CD4-positive, alpha-beta T cell treated with Interleukin-21 for 1 hour (primary cell): Measurements from ENCODE around the gene KISS1R.
A peak's percentile ranks its signal among the peaks of the same experiment; 100 is the strongest.

Source experiments
- DNase-seq: peaks from one replicate; pipeline ENCODE4 v3.0.0-alpha.2; 2020

Gene KISS1R

DNA sequence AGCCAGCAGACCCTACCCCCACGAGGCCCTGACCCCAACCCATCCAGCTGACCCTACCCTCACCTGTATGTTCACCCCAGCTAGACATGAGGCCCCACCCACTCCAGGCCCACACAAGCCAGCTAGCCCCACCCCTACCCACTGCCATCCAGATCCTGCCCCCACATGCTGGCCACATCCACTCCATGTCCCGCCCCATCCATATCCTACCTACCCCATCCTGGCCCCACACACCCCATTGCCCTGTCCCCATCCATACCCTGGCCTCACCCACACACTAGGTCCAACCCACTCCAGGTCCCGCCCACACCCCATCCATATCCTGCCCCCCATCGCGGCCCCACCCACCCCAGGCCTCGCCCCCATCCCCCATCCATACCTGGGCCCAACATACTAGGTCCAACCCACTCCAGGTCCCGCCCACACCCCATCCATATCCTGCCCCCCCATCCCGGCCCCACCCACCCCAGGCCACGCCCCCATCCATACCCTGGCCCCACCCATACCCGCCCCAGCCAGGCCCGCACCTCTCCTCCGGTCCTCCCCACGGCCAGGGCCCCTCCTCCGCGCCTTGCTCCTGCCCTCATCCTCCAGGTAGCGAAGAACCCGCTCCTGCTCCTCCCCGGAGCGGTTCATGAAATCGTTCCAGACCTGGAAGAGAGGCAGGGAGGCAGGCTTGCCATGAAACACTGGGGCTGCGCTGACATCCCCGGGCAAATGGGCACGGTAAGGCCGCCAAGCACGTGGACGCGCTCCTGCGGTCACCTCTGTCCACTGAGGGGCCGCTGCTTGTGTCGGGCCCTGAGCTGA is 16.6 kb upstream of the KISS1R start:
- DNase-seq, result peak; percentile 64

DNA sequence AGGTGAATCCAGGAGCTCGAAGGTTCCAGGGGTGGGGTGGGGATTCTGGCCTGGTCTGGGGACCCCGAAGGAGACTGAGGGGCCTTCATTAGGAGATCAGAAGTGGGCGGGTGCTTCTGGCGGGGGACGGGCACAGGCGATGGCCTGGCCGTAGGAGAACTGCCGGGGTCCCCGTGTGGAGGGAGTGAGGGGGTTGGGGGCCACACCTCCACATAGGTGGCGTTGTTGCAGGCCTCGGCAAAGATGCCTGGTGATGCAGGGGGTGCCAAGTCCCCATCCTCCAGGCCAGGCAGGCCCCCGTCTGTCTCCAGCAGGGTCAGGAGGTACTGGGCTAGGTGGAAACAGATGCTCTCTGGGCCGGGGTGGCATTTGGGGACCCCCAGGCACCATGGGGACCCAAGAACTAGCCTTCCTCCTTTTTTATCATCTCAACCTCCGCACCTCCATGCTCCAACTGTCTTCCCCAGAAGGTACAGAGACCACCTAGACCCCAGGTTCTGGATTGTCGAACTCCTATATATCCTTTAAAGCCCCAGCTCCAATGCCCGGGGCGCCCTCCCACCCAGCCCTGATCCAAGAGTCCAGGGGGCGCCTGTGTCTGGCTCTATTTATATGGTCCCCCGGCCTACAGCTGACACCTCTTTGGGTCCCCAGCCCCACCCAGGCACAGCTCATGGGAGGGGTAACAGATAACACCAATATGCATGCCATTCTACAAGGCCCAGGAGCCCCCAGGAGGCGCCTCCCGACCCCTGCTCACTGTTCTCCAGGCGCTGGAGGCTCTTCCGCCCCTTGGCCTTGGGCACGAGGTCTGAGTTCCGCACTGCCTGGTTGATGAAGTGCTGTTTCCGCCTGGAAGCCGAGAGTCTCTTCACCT is 15.7 kb upstream of the KISS1R start:
- DNase-seq, result no peak

DNA sequence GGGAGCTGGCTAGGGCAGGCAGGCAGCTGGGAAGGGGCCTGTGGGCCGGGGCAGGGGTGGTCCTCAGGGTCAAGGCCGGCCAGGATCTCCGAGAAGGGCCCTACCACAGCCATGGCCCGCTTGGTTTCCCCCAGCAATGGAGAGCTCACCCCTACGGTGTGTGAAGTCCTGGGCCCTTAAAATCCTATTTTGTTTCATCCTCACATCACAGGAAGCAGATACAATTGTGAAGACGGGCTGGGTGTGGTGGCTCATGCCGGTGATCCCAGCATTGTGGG is 15.1 kb upstream of the KISS1R start:
- no peak for DNase-seq

DNA sequence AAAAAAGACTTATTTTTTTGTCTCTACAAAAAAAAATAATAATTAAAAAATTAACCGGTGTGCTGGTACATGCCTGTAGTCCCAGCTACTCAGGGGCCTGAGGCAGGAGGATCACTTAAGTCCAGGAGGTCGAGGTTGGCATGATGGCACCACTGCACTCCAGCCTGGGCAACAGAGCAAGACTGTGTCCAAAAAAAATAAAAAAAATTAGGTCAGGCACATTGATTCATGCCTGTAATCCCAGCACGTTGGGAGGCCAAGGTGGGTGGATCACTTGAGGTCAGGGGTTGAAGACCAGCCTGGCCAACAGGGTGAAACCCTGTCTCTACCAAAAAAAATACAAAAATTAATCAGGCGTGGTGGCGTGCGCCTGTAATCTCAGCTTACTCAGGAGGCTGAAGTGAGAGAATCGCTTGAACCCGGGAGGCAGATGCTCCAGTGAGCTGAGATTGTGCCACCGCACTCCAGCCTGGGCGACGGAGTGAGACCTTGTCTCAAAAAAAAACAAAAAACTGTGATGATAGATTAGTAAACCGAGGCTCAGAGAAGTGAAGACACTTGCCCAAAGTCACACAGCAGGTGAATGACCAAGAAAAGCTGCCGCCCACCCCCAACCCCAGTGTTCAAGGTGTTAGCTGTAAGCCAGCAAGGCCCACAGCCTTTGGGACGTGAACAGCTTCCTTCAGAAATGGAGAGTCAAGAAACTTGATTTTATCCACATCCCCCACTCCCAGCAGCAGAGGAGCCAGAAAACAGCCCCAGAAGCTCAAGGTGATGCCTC is 14.5 kb upstream of the KISS1R start:
- no peak for DNase-seq

DNA sequence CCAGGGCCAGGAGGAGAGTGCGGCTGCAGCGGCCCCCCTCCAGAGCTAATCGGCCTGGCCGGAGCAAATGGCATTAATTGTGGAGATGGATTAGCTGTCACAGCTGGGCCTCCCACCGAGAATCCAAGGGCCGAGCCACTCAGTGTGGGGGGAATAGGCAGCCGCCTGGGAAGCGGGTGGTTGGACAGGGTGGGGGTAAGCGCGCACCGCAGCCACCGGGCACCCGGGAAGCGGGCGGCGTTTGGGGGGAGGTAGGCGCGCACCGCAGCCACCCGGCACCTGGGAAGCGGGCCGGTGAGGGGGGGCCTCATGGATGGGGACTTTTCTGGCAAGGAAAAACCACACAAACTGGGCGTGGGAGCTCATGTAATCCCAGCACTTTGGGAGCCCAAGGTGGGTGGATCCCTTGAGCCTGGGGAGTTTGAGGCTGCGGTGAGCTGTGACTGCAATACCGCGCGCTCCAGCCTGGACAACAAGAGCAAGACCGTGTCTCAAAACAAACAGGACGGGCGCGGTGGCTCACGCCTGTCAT is 13.8 kb upstream of the KISS1R start:
- no peak for DNase-seq

DNA sequence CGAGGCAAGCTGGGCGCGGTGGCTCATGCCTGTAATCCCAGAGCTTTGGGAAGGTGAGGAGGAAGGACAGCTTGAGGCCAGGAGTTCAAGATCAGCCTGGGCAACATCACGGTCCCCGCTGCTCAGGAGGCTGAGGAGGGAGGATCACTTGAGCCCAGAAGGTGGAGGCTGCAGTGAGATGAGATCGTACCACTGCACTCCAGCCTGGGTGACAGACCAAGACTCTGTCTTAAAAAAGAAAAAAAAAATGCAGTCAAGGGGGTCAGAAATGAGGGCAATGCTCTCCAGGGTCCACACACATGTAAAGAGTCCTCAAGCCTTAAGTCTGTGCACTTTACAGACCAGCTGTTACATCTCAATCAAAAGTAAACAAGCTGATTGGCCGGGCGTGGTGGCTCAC is 12.6 kb upstream of the KISS1R start:
- no peak for DNase-seq

DNA sequence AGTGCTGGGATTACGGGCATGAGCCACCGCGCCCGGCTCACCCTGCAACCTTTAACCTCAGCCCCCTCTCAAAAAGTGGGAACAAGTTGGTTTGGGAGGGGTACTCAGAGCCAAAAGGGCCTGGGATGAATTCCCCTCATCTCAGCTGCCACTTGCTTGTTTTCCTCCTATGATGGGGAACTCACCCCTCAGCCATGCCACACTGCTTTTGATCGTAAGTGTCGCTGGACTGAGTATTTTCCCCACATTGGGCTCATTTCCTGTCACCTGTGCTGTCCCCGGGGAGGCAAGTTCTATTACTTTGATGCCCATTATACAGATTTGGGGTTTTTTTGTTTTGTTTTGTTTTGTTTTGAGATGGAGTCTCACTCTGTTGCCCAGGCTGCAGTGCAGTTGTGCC is 10.7 kb upstream of the KISS1R start:
- peak; percentile 67 for DNase-seq

DNA sequence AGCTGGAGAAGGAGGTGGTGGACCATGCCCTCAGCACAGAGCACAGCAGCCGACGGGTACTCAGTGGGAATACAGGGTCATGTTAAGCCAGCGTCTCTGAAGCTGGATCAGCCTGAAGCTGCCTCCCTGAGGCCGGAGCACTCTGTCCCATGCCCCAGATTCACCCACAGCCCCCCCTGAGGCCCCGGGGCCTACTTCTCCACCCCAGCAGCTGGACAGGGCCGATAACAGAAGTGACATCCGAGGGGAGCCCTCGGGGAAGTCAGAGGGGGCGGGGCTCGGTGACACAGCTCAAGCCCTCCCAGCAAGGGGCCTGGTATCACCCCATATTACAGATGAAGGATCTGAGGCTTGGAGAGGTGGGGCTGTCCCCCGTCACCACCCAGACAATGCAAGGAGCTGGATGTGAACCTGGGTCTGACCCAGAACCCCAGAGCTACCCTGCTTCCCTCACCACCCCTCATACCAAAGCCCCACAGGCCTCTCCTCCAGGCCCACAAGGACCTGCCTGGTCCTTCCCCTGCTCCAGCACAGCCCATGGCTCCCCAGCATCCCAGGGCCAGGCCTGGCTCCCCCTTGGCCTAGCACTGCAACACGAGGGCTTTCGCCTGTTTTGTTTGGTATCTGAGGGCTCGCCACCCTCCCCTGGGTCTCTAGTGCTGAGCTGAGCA is 9.8 kb upstream of the KISS1R start:
- peak; percentile 43 for DNase-seq

DNA sequence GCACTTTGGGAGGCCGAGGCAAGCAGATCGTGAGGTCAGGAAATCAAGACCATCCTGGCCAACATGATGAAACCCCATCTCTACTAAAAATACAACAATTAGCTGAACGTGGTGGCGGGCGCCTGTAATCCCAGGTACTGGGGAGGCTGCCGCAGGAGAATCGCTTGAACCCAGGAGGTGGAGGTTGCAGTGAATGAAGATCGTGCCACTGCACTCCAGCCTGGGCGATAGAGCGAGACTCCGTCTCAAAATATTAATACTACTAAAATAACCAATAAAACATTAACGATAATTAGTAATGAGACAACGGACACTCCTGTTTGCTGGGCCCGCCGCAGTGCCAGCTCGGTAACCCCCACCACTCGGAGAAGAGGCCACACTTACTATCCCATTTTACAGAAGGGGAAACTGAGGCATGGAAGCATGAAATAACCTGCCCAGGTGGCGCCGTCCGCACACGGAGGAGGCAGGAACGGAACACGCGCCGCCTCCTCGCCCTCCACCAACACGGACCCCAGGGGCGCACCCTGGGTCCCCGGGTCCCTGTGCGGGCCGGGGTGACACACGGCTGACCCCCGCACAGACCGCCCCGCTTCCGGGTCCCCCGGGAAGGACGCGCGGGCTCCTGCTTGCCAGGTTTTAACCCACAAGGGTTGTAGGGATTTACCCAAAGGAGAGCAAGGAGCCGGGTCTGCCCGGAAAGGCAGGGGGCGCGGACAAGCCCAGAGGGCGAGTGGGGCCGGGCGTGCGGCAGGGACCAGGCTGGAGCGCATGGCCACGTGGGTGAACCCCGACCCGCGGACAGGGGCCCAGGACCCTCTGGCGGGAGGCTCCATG is 5.7 kb upstream of the KISS1R start:
- DNase-seq, result no peak

DNA sequence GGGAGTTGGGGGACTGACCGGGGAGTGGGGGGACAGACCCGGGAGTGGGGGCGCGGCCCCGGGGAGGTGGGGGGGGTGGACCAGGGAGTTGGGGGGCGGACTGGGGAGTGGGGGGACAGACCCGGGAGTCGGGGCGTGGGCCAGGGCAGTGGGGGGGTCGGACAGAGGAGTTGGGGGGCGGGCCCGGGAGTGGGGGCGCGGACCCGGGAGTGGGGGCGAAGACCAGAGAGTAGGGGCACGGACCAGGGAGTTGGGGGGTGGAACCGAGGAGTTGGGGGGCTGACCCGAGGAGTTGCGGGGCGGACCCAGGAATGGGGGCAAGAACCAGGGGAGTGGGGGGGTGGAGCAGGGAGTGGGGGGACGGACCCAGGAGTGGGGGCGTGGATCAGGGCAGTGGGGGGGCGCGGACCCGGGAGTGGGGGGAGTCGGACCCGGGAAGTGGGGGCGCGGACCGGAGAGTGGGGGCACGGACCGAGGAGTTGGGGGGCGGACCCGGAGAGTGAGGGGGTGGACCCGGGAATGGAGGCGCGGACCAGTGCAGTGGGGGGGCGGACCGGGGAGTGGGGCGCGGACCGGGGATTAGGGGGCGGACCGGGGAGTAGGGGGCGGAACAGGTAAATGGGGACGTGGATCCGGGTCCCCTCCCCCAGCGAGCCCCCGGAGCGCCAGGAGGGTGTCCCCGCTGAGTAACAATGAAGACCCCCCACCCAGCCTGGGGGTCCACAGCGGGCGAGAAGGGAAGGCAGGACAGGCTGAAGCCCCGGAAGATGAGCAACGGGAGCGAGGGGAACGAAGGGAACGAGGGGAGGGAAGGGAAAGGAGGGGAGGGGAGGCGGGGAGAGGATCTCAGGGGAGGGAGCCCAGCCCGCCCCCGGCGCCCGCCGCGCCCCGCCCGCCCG is 4.7 kb upstream of the KISS1R start:
- DNase-seq, result peak; percentile 63

DNA sequence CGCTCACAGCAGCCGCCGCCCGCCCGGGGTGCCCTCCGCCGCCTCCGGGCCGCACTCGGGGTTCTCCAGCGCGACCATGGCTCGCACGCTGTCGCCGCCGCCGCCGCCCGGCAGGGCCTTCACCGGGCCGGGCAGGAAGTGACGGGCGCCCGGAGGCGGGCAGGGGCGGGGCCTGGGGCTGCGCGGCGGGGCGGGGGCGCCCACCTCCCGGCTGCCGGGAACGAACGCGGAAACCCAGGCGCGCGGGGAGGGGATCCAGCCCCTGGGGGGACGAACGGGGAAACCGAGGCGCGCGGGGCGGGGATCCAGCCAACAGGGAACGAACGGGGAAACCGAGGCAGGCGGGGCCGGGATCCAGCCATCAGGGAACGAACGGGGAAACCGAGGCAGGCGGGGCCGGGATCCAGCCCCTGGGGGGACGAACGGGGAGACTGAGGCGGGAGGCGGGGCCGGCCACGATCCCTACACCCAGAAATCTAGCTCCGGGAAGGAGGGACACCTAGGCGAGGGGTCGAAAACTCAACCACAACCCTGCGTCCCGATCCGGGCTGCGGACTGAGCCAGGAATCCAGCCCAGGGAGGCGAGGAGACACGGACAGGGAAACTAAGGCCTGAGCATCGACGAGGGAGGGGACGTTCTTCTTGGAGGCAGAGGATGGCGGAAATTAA is 3.9 kb upstream of the KISS1R start, which contains the start of gene R3HDM4:
Gene R3HDM4 (minus strand): TSS at position 140 of the 669 bp plus-strand sequence. CDS start 62 bp downstream, at position 78.
- DNase-seq, result peak; percentile 91

DNA sequence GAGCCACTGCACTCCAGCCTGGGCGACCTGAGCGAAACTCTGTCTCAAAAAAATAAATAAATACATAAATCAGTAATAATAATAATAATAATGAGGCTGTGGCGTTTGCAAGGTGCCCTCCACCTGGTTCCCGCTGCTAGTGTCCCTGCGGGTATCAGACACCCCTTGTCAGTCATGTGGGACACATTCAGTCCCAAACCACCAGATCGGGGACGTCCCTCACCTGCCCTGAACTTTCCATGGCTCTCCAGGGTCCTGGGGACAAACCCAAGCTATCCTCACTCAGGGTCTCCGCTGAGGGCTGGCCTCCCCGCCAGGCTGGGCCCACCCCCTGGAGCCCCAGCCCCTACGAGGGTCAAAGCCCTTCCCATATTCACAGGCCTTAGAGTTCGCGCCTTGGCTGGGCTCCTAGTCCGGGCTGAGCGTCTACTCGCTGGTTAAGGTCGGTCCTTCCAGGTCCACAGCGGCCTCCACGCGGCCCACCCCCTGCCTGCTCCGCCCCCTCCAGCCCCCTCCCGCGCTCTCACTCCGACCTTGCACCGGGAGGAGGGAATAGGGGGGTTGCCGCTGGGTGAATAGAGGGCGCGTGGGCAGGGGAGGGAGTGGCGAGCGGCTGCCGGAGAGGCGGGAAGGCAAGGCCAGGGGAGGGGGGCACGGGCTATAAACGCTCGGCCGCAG is 349 bp upstream of the KISS1R start:
- no peak for DNase-seq

DNA sequence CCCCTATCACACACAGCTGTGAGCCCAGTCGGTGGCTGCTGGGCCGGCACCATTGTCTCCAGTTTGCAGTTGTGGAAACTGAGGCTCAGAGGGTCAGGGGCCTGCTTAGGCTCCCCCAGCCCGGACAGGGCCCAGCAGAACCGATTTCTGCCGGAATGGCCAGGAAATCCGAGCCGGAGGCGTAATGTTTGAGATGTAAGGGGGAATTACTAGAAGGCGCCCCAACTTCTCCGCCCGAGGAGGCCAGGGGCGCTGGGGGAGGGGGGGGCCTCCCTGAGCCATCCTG is 962 bp downstream of the KISS1R start:
- no peak for DNase-seq

DNA sequence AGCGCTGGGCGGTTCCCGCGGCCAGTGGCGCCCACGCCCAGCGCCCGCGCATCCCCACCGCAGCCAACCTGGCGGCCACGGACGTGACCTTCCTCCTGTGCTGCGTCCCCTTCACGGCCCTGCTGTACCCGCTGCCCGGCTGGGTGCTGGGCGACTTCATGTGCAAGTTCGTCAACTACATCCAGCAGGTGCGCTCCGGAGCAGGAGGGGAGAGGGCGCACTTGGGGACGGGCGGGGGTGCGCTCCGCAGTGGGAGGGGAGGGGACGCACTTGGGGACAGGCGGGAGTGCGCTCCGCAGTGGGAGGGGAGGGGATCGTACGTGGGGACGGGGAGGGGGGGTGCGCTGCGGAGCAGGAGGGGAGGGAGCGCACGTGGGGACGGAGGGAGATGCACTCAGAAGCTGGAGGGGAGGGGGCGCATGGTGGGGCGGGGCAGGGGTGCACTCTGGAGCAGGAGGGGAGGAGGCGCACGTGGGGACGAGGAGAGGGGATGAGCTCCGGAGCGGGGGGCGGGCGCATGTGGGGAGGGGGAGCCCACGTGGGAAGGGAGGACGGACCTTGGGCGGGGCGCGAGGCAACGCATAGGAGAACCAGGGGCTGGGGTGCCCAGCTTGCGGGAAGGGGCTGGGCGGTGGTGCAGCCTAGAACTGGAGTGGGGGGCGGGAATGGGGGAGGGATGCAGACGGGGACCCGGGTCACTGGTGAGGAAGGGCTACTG is 1.5 kb downstream of the KISS1R start:
- no peak for DNase-seq

DNA sequence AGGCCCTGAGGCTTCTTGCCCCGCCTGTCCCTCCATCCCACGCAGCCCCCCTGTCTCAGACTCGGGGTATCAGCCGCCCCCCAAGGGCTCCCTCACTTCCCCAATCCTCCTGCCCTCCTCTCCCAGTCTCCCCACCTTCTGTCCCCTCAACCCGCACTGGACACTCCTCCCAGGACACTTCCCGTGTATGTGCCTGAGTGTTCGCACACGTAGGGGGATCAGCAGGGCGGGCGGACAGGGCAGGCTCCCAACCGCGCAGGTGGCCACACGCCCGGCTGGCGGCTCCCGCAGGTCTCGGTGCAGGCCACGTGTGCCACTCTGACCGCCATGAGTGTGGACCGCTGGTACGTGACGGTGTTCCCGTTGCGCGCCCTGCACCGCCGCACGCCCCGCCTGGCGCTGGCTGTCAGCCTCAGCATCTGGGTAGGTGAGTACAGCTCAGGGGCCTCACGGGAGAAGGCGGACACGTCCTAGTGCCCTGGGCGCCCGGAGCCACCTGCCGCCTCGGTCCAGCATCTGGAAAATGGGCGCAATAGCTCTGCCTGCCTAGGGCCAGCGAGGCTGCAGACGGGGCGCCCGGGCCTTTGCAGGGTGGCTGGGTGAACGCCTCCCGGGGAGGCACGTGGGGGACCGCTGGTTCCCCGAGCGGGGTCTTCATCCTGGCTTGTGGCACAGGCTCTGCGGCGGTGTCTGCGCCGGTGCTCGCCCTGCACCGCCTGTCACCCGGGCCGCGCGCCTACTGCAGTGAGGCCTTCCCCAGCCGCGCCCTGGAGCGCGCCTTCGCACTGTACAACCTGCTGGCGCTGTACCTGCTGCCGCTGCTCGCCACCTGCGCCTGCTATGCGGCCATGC is 2.3 kb downstream of the KISS1R start:
- DNase-seq, result peak; percentile 40

DNA sequence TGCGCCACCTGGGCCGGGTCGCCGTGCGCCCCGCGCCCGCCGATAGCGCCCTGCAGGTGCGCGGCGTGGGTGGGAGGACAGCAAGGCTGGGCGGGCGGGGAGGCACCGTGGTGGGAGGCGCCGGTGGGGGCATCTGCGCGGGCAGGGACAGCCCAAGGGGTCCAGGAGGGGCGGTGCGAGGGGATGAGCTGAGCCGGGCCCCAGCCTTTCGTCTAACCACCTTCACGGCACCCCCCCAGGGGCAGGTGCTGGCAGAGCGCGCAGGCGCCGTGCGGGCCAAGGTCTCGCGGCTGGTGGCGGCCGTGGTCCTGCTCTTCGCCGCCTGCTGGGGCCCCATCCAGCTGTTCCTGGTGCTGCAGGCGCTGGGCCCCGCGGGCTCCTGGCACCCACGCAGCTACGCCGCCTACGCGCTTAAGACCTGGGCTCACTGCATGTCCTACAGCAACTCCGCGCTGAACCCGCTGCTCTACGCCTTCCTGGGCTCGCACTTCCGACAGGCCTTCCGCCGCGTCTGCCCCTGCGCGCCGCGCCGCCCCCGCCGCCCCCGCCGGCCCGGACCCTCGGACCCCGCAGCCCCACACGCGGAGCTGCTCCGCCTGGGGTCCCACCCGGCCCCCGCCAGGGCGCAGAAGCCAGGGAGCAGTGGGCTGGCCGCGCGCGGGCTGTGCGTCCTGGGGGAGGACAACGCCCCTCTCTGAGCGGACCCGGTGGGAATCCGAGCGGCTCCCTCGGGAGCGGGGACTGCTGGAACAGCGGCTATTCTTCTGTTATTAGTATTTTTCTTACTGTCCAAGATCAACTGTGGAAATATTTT is 3.1 kb downstream of the KISS1R start:
- DNase-seq, result peak; percentile 78

DNA sequence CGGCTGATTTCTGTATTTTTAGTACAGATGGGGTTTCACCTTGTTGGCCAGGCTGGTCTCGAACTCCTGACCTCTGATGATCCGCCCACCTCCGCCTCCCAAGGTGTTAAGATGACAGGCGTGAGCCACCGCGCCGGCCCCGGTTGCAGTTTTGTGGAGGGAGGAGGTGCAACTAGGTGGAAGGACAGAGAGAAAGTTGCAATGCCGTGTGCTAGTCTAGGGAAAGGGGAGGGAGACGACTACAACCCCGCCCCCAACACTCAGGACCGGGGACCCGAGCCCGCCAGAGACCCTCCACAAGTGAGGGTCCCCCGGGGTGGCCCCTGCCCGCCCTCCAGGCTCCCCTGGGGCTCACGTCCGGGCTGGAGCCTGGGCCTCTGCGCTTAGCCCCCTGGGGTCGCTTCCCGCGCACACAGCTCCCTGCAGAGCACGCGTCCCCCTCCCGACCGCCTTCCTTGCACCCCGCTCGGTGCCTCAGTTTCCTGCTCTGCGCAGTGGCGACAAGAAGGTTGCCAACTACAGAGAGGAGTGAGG is 7.5 kb downstream of the KISS1R start:
- no peak for DNase-seq
